ENCODE measurements around the gene ARMC6. TPM values are rescaled to one million over a fixed set of nuclear protein-coding genes. Genes with fewer than 3 reads are reported as not detected.
"Not testable (repeated sequence)": the region's sequence is repeated elsewhere in the genome, so short reads cannot be mapped to it uniquely, and the experiment has no call there.

The ARMC6 gene
- total RNA-seq, 4 donors from 2014 or later: 11.3 to 41.0 (median 21.9) TPM

GRCh38 chr19:19004144-19004543 is 29.3 kb upstream of the ARMC6 start:
- TF ChIP-seq POLR2A (IDR thresholded peaks at IDR 0.05): no peak
- TF ChIP-seq CTCF (IDR thresholded peaks at IDR 0.05): no peak
- intact Hi-C loops (cut with DNase I; ENCODE audit: low total_unique reads): no loop called here
- 94% methylated on average over 18 of the region's 18 CpGs for WGBS, 2 donors
- no peak for DNase-seq (ENCODE audit: low spot score in 2 of 2)
- no peak overlapping the region for H3K4me3 ChIP-seq (ENCODE audit: low read depth, poor library complexity, severe bottlenecking)

GRCh38 chr19:19006213-19006612 is 27.2 kb upstream of the ARMC6 start:
- H3K4me3 ChIP-seq (ENCODE audit: low read depth, poor library complexity, severe bottlenecking): no peak overlapping the region
- TF ChIP-seq POLR2A (IDR thresholded peaks at IDR 0.05) (no peak), CTCF (IDR thresholded peaks at IDR 0.05) (no peak)
- intact Hi-C loops (cut with DNase I; ENCODE audit: low total_unique reads): no loop called here
- DNase-seq (ENCODE audit: low spot score in 2 of 2): no peak
- WGBS, 2 donors: 68 to 71% methylated on average over 3 of the region's 3 CpGs

- WGBS, 2 donors: 94 to 95% methylated on average over 17 of the region's 18 CpGs
- TF ChIP-seq CTCF (IDR thresholded peaks at IDR 0.05): no peak
- no peak for TF ChIP-seq POLR2A (IDR thresholded peaks at IDR 0.05)
- intact Hi-C loops (cut with DNase I; ENCODE audit: low total_unique reads): no loop called here
- DNase-seq (ENCODE audit: low spot score in 2 of 2): no peak
- no peak overlapping the region for H3K4me3 ChIP-seq (ENCODE audit: low read depth, poor library complexity, severe bottlenecking)
Observed at GRCh38 chr19:19009951-19010350, 23.5 kb upstream of the ARMC6 start.

- WGBS, 2 donors: 89 to 96% methylated on average over 5 of the region's 5 CpGs
- no peak for TF ChIP-seq POLR2A (IDR thresholded peaks at IDR 0.05)
- no peak for TF ChIP-seq CTCF (IDR thresholded peaks at IDR 0.05)
- DNase-seq (ENCODE audit: low spot score in 2 of 2): no peak
- no peak overlapping the region for H3K4me3 ChIP-seq (ENCODE audit: low read depth, poor library complexity, severe bottlenecking)
- intact Hi-C loops (cut with DNase I; ENCODE audit: low total_unique reads): no loop called here
Observed at GRCh38 chr19:19010551-19010950, 22.9 kb upstream of the ARMC6 start.

- H3K4me3 ChIP-seq (ENCODE audit: low read depth, poor library complexity, severe bottlenecking): no peak overlapping the region
- 54 to 55% methylated on average over 3 of the region's 3 CpGs for WGBS, 2 donors
- no peak for DNase-seq (ENCODE audit: low spot score in 2 of 2)
- TF ChIP-seq CTCF (IDR thresholded peaks at IDR 0.05) (no peak), POLR2A (IDR thresholded peaks at IDR 0.05) (no peak)
- intact Hi-C loops (cut with DNase I; ENCODE audit: low total_unique reads): no loop called here
Observed at GRCh38 chr19:19021115-19021514, 12.3 kb upstream of the ARMC6 start.

GRCh38 chr19:19022380-19022961 is 10.9 kb upstream of the ARMC6 start:
- DNase-seq (ENCODE audit: low spot score in 2 of 2): no peak
- TF ChIP-seq CTCF (IDR thresholded peaks at IDR 0.05) (no peak), POLR2A (IDR thresholded peaks at IDR 0.05) (no peak)
- intact Hi-C loops (cut with DNase I; ENCODE audit: low total_unique reads): no loop called here
- H3K4me3 ChIP-seq (ENCODE audit: low read depth, poor library complexity, severe bottlenecking): no peak overlapping the region
- 65 to 86% methylated on average over 4 of the region's 4 CpGs for WGBS, 2 donors

GRCh38 chr19:19023376-19023775 is 10.0 kb upstream of the ARMC6 start:
- intact Hi-C loops (cut with DNase I; ENCODE audit: low total_unique reads); DNase-seq (ENCODE audit: low spot score in 2 of 2); H3K4me3 ChIP-seq (ENCODE audit: low read depth, poor library complexity, severe bottlenecking): not testable (repeated sequence)
- WGBS, 2 donors: 55 to 71% methylated on average over 1 of the region's 1 CpG
